ENCODE measurements around the gene ATP1B4. TPM values are rescaled to one million over a fixed set of nuclear protein-coding genes. Genes with fewer than 3 reads are reported as not detected.

ATP1B4 gene
- polyA plus RNA-seq, 1 of the 3 experiments (the other 2 are of a cell fraction) = not detected

- H2AFZ ChIP-seq (ENCODE audit: low read depth) = no peak overlapping the region
- H3K9me2 ChIP-seq = no peaks in the 10 kb centered on the region
- peaks cover 13% of the 10 kb centered on the region; the same call in 1 of the 2 replicates for H3K9me3 ChIP-seq
- no peaks in the 10 kb centered on the region for H3K79me2 ChIP-seq (ENCODE audit: insufficient read depth)
- WGBS (ENCODE audit: low lambda C conversion rate) = 0% methylated on average over 2 of the region's 2 CpGs
- no peak overlapping the region for H3K27ac ChIP-seq (ENCODE audit: low read depth in 2 of 2, low read length in 1 of 2)
- H3K36me3 ChIP-seq (replicated peaks in 1 of 2; ENCODE audit: control insufficient read depth in 1 of 2, insufficient read depth in 2 of 2, low read length in 1 of 2) = no peaks in the 10 kb centered on the region
- DNase-seq = no peak
- H4K20me1 ChIP-seq (ENCODE audit: insufficient read depth) = no peaks in the 10 kb centered on the region
- H3K27me3 ChIP-seq (ENCODE audit: insufficient read depth) = no peaks in the 10 kb centered on the region; the same call in 1 of the 2 replicates
- H3K4me3 ChIP-seq (ENCODE audit: low read depth in 2 of 2, low read length in 1 of 2) = no peak overlapping the region
- H3K4me2 ChIP-seq = no peak overlapping the region
- TF ChIP-seq USF1 (IDR thresholded peaks at IDR 0.05; ENCODE audit: borderline replicate concordance, low read depth) (no peak), MEF2A (IDR thresholded peaks at IDR 0.05; ENCODE audit: borderline replicate concordance, low read depth) (no peak), JUND (IDR thresholded peaks at IDR 0.05) (no peak), PBX3 (IDR thresholded peaks at IDR 0.05) (no peak), FOXM1 (IDR thresholded peaks at IDR 0.05; ENCODE audit: low read depth) (no peak)
- H3K9ac ChIP-seq = no peak overlapping the region
- POLR2A ChIA-PET = no interaction called here
- no peaks in the 10 kb centered on the region for H3F3A ChIP-seq (replicated peaks; ENCODE audit: insufficient read depth)
- CTCF ChIA-PET = no interaction called here
- no peaks in the 10 kb centered on the region for H3K4me1 ChIP-seq (ENCODE audit: control insufficient read depth in 1 of 2, insufficient read depth in 2 of 2, low read depth in 1 of 2, low read length in 1 of 2)
Measured at GRCh38 chrX:120334151-120334550, 27.7 kb upstream of the ATP1B4 start.

- H3K9ac ChIP-seq = no peak overlapping the region
Measured at GRCh38 chrX:120334603-120335002, 27.3 kb upstream of the ATP1B4 start.

More at GRCh38 chrX:120334603-120335002, 27.3 kb upstream of the ATP1B4 start:
- POLR2A ChIA-PET = no interaction called here
- CTCF ChIA-PET = no interaction called here
- Histone ChIP-seq H3K4me1 (ENCODE audit: control insufficient read depth in 1 of 2, insufficient read depth in 2 of 2, low read depth in 1 of 2, low read length in 1 of 2) (no peaks in the 10 kb centered on the region), H3K27ac (ENCODE audit: low read depth in 2 of 2, low read length in 1 of 2) (no peak overlapping the region), H3K79me2 (ENCODE audit: insufficient read depth) (no peaks in the 10 kb centered on the region), H3K36me3 (replicated peaks in 1 of 2; ENCODE audit: control insufficient read depth in 1 of 2, insufficient read depth in 2 of 2, low read length in 1 of 2) (no peaks in the 10 kb centered on the region), H3K4me2 (no peak overlapping the region), H3K9me3 (peaks cover 13% of the 10 kb centered on the region; the same call in 1 of the 2 replicates), H3K27me3 (ENCODE audit: insufficient read depth) (no peaks in the 10 kb centered on the region; the same call in 1 of the 2 replicates), H3K9me2 (no peaks in the 10 kb centered on the region), H3F3A (replicated peaks; ENCODE audit: insufficient read depth) (no peaks in the 10 kb centered on the region), H3K4me3 (ENCODE audit: low read depth in 2 of 2, low read length in 1 of 2) (no peak overlapping the region), H2AFZ (ENCODE audit: low read depth) (no peak overlapping the region), H4K20me1 (ENCODE audit: insufficient read depth) (no peaks in the 10 kb centered on the region)
- no peak for TF ChIP-seq EP300 (IDR thresholded peaks at IDR 0.05; ENCODE audit: borderline replicate concordance in 1 of 2, low read depth in 1 of 2, low read length in 1 of 2)
- no peak for TF ChIP-seq TEAD4 (IDR thresholded peaks at IDR 0.05; ENCODE audit: borderline replicate concordance, insufficient read depth)
- no peak for TF ChIP-seq RAD21 (IDR thresholded peaks at IDR 0.05; ENCODE audit: low read length)
- TF ChIP-seq FOSL2 (IDR thresholded peaks at IDR 0.05; ENCODE audit: borderline replicate concordance, low read depth) = no peak
- TF ChIP-seq RCOR1 (IDR thresholded peaks at IDR 0.05; ENCODE audit: low read length) = no peak
- TF ChIP-seq MAX (IDR thresholded peaks at IDR 0.05; ENCODE audit: low read depth) = no peak
- no peak for TF ChIP-seq YY1 (IDR thresholded peaks at IDR 0.05; ENCODE audit: low read depth)
- no peak for TF ChIP-seq GATA2 (CRISPR knock-in tag; IDR thresholded peaks at IDR 0.05)
- no peak for TF ChIP-seq SMC3 (IDR thresholded peaks at IDR 0.05; ENCODE audit: low read depth, low read length)
- TF ChIP-seq CHD2 (IDR thresholded peaks at IDR 0.05; ENCODE audit: low read length, partially characterized antibody) = no peak
- no peak for TF ChIP-seq POLR2AphosphoS5 (IDR thresholded peaks at IDR 0.05; ENCODE audit: low read depth, low read length)
- TF ChIP-seq CTCF (IDR thresholded peaks at IDR 0.05) = no peak
- TF ChIP-seq NRF1 (IDR thresholded peaks at IDR 0.05; ENCODE audit: low read depth, low read length) = no peak
- no peak for TF ChIP-seq IRF3 (IDR thresholded peaks at IDR 0.05; ENCODE audit: low read depth, low read length)
- no peak for TF ChIP-seq USF1 (IDR thresholded peaks at IDR 0.05; ENCODE audit: borderline replicate concordance, low read depth)
- WGBS (ENCODE audit: low lambda C conversion rate) = 0% methylated on average over 1 of the region's 1 CpG
- no peak for DNase-seq
